GM18951 (cell line): ENCODE results near the gene ABTB1.

Source experiments
- POLR2A ChIP-seq: IDR thresholded peaks from 4 replicates; pipeline ENCODE4 v1.6.1; 2011; ENCODE audit warnings: mild to moderate bottlenecking; ENCODE audit not compliant: insufficient read length, insufficient read depth; ENCODE audit errors: extremely low read depth
- in situ Hi-C: fragments of 300-500 bp; cut with MboI; formaldehyde crosslinking; loops from one replicate; pipeline ENCODE4 v1.12.0; 2022; ENCODE audit warnings: low sequenced_read_pairs, mixed read lengths, inconsistent platforms; ENCODE audit not compliant: unreplicated experiment

Gene ABTB1

DNA sequence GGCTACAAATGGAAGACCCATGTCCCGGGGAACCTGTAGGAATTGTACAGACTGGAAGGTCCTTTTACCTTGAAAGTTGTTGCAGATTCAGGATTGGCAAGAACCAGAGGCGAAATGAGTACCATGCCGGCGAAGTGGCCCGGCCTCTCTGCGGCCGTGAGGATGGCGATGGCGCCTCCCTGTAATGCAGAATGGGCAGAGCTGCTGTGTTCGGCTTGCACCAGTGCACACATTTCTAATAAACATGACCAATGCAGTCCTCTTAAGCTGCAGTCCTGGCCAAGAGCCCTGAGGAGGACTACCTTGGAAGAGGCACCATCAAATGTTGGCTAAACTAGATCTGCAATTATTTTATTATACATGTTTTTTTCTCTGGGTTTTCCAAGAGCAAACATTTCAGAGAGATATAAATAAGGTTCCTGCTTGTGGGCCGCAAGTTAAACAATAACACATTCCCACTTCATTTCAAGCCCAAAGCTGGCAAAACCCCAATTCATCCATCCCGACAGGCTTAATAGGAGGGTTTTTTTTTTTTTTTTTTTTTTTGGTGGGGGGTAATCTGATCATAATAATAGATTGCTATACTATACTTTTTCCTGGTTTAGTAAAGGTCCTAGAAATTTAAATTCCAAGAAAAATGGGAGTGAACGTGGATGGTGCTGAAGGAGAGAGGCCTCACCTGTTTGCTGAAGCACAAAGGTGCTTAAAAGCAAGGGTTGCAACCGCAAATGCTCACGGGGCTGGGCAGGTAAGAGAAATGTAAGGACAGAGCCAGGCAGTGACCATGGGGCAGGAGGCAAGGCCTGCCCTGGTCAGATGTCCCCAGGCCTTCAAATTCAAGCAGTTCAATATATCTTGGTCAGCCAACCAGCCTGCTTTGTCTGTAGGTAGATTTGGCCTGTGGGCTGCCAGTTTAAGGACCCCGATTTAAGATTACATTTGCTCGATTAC, 48.5 kb downstream of the ABTB1 start:
- TF ChIP-seq POLR2A = no peak
- in situ Hi-C loops = no loop called here

- no peak for TF ChIP-seq POLR2A
- in situ Hi-C loops = no loop called here
These were observed 49.5 kb downstream of the ABTB1 start for GRCh38 chr3:127722091-127722784.

- in situ Hi-C loops = no loop called here
- TF ChIP-seq POLR2A = no peak
These were observed 50.3 kb downstream of the ABTB1 start for GRCh38 chr3:127723011-127723567.

- in situ Hi-C loops = no loop called here
- no peak for TF ChIP-seq POLR2A
These were observed 54.1 kb downstream of the ABTB1 start for GRCh38 chr3:127726894-127727293.

GRCh38 chr3:127728417-127729015, 55.8 kb downstream of the ABTB1 start:
- TF ChIP-seq POLR2A = no peak

GRCh38 chr3:127729556-127730056, 56.9 kb downstream of the ABTB1 start:
- TF ChIP-seq POLR2A = no peak
- in situ Hi-C loops = no loop called here

More at GRCh38 chr3:127728417-127729015, 55.8 kb downstream of the ABTB1 start:
- in situ Hi-C loops = no loop called here

GRCh38 chr3:127730171-127730570, 57.4 kb downstream of the ABTB1 start:
- TF ChIP-seq POLR2A = no peak
- in situ Hi-C loops = no loop called here
